NCI-H1092 (cell line): Measurements from ENCODE around the gene ID3.
"Not testable (repeated sequence)": the region's sequence is repeated elsewhere in the genome, so short reads cannot be mapped to it uniquely, and the experiment has no call there.

Source experiments
- DNase-seq: peaks from one replicate; lab custom pipeline; 2025; lab: John Stamatoyannopoulos, UW

ID3 gene

GRCh38 chr1:23588749-23589548 is 29.6 kb upstream of the ID3 start:
- DNase-seq = no peak

DNA sequence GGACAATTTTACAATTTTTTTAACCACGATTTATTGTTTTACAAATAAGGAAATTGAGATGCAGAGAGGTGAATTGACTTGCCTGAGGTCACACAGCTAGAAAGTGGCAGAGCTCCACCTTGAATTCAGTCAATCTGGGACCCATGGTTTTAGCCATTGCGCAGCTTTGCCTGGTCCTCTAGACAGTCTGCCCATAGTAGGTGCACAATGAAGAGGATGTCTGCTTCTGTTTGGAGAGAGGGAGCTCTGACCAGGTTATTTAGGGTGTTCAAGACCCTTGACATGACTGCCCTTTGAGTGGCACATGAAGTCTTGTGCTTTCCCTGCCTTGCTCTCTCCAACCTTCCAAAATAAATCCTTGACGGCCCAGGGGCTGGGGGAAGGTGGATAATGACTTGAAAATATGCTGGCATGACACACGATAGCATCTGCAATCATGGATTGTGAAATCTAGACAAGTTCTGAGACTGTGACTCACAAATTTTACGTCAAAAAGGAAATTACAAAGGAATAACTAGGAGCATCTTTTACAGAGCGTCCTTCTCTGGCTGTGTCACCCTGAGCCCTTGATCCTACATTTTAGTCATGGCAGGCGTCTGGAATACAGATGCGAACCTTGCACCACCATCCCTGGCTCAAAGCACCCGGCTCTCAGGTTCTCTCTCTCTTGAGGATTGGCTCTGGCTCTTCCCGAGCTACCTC is 26.2 kb upstream of the ID3 start:
- DNase-seq = no peak

DNA sequence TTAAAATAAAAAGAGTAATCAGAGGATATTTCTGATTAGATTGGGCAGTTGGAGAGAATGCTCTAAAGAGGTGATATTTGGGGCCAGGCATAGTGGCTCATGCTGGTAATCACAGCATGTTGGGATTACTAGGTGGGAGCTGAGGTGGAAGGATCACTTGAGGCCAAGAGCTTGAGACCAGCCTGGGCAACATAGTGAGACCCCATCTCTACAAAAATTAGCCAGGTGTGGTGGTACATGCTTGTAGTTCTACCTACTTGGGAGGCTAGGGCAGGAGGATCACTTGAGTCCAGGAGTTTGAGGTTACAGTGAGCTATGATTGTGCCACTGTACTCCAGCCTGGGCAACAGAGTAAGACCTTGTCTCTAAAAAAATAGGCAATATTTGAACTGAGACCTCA is 24.4 kb upstream of the ID3 start:
- not testable (repeated sequence) for DNase-seq

DNA sequence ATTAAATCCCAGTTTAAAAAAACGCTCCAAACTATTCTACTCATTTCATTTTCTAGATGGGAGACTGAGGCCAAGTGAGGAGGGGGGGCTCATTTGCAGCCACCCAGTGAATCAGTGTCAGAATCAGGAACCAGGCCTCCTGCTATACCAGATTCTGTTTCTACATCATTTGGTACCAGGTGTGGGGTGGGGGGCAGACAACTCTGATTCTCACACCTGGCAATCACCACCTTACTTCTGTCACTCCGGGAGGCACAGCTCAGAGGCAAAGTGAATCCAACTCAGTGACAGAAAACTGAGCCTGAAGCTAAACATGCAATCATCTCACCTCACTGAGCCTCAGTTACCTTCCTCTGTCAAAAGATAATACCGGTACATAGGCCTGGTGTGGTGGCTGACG is 23.5 kb upstream of the ID3 start:
- no peak for DNase-seq

- no peak for DNase-seq
These were observed 21.9 kb upstream of the ID3 start for GRCh38 chr1:23581219-23581618.

DNA sequence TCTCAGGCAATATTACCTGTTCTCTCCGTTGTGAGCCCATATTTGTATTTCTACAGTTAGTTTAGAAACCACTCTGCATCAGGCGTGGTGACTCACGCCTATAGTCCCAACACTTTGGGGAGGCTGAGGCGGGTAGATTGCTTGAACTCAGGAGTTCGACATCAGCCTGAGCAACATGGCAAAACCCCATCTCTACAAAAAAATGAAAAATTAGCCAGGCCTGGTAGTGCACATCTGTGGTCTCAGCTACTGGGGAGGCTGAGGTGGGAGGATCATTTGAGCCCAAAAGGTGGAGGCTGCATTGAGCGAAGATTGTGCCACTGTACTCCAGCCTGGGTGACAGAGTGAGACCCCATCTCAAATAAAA is 19.7 kb upstream of the ID3 start:
- DNase-seq = no peak

DNA sequence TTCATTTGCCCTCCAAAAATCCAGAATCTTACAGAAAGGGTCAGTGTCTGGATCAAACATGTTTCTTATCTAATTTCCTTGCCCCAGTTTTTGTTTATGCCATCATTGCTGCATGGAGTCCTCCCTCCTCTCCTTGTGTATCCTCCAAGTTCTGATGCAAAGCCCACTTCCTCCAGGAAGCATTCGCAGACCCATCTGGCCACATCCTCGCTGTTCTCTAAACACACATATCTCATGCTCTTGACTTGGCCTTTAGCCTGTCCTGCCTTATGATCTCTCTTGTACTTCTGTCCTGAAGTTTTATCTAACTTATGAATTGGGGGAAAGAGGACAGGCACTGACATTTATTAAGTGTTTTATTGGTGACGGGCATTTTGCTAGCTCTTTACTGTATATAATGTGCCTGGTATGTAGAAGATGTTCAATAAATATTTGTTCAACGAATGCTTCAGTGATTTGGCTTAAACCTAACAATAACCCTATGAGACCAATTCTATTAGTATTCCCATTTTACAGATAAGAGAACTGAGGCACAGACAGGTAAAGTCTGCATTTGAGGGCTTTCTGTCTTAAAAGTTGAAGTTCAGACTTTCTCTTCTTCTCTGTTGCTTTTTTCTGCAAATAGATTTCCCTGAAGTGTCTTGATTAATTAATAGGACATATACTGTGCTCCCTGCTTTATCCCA is 19.2 kb upstream of the ID3 start:
- no peak for DNase-seq

- no peak for DNase-seq
These were observed 18.0 kb upstream of the ID3 start for GRCh38 chr1:23577056-23578004.

- DNase-seq = no peak
These were observed 17.2 kb upstream of the ID3 start for GRCh38 chr1:23576338-23577055.

GRCh38 chr1:23575226-23575810 is 16.0 kb upstream of the ID3 start:
- DNase-seq = no peak

DNA sequence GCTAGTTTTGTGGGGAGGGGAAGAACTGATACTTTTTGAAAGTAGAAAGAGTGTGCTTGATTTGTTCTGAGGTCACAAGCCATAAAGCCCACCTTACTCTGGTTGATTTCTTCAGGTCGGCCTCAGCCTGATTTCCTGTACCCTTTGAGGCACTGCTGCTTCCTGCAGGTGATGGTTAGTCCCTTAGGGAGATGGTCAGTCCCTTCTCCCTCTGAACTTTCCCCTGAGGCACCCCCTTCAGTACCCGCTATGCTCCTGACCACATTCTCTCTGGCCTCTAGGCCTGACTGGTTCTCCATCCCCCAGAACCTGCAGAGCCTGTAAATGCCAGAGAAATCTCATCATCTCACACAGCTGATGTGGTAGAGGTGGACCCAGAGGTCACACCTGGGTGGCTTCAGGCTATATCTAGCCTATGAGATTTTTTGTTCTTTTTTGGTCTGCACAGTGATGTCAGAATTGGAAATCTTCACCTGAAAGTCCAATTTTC is 15.0 kb upstream of the ID3 start:
- DNase-seq = no peak

DNA sequence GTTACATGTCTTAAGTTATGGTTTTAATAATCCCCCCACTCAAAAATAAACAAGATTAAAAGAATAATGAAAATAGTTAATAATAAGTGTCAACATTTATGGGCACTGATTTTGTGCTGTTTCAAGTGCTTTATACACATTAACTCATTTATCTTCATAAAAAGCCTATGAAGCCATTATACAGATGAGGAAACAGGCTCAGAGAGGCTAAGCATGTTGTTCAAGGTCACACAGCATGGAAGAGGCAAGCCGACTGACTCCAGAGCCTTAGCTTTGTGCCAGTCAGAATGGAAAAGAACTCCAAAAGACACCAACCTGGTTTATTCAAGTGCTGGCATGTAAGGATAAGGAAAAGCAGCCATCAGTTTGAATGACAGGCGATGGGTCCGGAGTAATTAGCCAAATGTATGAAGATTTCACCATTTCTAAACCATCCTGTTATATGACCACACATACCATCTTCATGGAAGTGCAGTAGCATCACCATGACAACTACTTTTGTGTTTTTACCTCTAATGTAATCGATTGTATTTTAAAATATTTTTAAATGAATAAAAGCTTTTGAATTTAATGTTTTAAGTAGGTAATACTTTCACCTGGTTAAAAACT is 14.4 kb upstream of the ID3 start:
- DNase-seq = no peak

- no peak for DNase-seq
These were observed 12.2 kb upstream of the ID3 start for GRCh38 chr1:23571465-23571864.

- no peak for DNase-seq
These were observed 10.8 kb upstream of the ID3 start for GRCh38 chr1:23570001-23570691.

DNA sequence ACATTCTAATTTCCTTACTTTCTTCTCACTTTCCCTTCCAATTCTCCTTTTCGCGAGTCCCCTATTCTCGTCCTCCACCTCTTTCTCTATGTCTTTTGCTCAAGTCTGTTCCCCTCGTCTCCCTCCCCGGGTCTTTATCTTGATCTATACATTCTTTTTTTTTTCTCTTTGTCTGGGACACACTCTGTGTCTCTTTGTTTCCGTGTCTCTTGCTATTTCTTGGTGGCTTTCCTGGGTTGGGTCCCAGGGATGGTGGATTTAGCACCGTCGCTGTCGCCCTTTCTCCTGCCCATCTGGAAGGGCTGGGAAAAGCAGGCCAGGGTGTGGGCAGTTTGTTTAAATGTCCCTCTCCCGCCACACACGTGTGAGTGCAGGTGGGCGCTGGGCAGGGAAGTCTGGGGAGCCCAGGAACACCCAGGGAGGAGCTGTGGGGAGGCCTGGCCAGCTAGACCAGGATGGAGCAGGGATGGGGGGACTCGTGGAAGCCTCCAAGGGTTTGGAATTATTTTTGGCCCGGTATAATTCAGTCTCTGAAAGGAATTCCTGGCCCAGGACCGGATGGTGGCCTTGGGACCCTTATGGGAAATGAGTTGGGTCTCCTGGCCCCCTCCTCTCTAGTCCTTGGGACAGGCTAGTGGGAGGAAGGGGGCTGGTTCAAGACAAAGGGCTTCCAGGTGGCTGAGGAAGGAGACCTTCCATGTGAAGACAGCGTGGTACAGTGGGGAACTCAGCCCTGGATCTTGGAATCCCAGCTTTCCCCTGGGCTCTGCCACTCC is 9.5 kb upstream of the ID3 start:
- DNase-seq = no peak

DNA sequence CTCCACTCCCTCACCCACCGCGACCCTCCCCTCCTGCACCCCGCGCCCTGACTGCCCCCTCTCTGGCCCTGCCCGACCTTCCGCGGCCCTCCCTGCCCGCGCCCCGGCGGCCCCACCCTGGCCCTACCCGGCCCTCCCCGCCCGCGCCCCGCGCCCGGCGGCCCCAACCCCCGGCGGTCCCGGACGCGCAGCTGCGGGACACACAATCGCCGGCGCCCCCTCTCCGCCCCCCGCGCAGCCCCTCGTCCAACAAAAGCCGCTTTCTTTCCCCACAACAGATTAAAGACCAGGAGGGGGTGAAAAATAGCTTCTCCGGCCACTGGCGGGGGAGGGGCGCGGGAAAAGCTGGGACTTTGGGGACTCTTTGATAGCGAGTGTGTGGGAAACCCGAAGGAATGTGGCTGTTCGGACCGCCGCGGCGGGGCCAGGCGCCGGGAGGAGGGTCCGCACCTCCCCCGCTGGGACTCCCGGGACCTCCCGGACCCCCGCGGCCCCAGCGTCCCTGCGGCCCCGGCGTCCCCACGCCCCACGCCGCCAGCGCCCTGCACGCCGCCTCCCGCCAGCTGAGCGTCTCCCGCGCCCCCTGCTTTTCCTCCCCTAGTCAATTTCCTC is 8.8 kb upstream of the ID3 start:
- no peak for DNase-seq

DNA sequence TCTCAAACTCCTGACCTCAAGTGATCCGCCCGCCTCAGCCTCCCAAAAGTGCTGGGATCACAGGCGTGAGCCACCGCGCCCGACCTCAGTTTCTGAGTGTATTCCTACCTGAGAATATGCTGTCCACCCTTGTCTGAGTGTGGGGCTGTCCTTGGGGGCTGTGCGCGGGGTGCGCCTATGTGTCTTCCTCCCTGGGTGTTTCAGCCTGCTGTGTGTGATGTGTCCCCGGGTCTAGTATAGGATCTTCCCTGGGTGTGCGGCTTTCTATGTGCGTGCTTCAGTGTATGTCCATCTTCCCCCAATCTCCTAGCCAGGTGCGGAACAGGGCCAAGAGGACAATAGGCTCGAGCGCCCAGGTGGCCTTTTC is 8.3 kb upstream of the ID3 start:
- no peak for DNase-seq

- DNase-seq = no peak
These were observed 7.0 kb upstream of the ID3 start for GRCh38 chr1:23566304-23566703.

DNA sequence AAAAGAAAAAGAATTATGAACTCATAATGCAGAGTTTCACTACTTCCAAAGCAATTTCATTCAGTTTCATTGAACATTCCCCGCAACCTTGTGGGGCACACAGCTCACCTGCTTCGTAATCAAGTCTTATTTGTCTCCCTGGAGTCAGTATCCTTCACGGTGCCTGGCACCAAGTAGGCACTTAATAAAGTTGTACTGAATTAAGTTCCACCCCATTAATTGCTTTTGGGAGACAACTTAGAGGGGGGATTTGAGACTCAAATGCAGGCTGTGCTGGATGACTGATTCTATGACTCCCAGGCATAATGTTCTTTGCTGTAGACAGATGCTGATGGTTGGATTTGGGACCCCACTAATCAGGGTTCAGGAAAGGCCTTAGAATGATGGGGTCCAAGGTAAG is 6.5 kb upstream of the ID3 start:
- DNase-seq = no peak
